Measurements from ENCODE around the gene ELL2.

Gene ELL2

GRCh38 chr5:95892784-95893354 lies 68.8 kb downstream of the ELL2 start:
- H3K36me3 ChIP-seq (ENCODE audit: control insufficient read depth in 2 of 2, insufficient read depth in 2 of 2, low read length in 2 of 2): peaks cover 15 to 43% of the 10 kb centered on the region in 2 donors
- no peaks in the 10 kb centered on the region for H3K9me3 ChIP-seq (ENCODE audit: control insufficient read depth in 2 of 2, low read length in 2 of 2)
- H3K4me3 ChIP-seq (ENCODE audit: low read length in 2 of 2): no peak overlapping the region

GRCh38 chr5:95891499-95891898 lies 70.2 kb downstream of the ELL2 start:
- H3K4me3 ChIP-seq (ENCODE audit: low read length in 2 of 2): no peak overlapping the region
- H3K27ac ChIP-seq (ENCODE audit: low read length): no peak overlapping the region
- peaks cover 18 to 39% of the 10 kb centered on the region in 2 donors for H3K36me3 ChIP-seq (ENCODE audit: control insufficient read depth in 2 of 2, insufficient read depth in 2 of 2, low read length in 2 of 2)
- H3K27me3 ChIP-seq (ENCODE audit: control insufficient read depth in 1 of 2, insufficient read depth in 2 of 2, low read length in 2 of 2): no peaks in the 10 kb centered on the region
- H3K4me1 ChIP-seq (ENCODE audit: control insufficient read depth, insufficient read depth, low read length): no peaks in the 10 kb centered on the region
- H3K9ac ChIP-seq (ENCODE audit: low read length in 2 of 2): no peak overlapping the region
- no peaks in the 10 kb centered on the region for H3K9me3 ChIP-seq (ENCODE audit: control insufficient read depth in 2 of 2, low read length in 2 of 2)

More at GRCh38 chr5:95892784-95893354, 68.8 kb downstream of the ELL2 start:
- Histone ChIP-seq H3K4me1 (ENCODE audit: control insufficient read depth, insufficient read depth, low read length) (no peaks in the 10 kb centered on the region), H3K27me3 (ENCODE audit: control insufficient read depth in 1 of 2, insufficient read depth in 2 of 2, low read length in 2 of 2) (no peaks in the 10 kb centered on the region), H3K27ac (ENCODE audit: low read length) (no peak overlapping the region), H3K9ac (ENCODE audit: low read length in 2 of 2) (no peak overlapping the region)

- no peak overlapping the region for H3K9ac ChIP-seq (ENCODE audit: low read length in 2 of 2)
- no peaks in the 10 kb centered on the region for H3K9me3 ChIP-seq (ENCODE audit: control insufficient read depth in 2 of 2, low read length in 2 of 2)
- no peaks in the 10 kb centered on the region for H3K4me1 ChIP-seq (ENCODE audit: control insufficient read depth, insufficient read depth, low read length)
- H3K4me3 ChIP-seq (ENCODE audit: low read length in 2 of 2): no peak overlapping the region
- no peak overlapping the region for H3K27ac ChIP-seq (ENCODE audit: low read length)
- peaks cover 19 to 24% of the 10 kb centered on the region in 2 donors for H3K36me3 ChIP-seq (ENCODE audit: control insufficient read depth in 2 of 2, insufficient read depth in 2 of 2, low read length in 2 of 2)
- H3K27me3 ChIP-seq (ENCODE audit: control insufficient read depth in 1 of 2, insufficient read depth in 2 of 2, low read length in 2 of 2): no peaks in the 10 kb centered on the region
Measured at GRCh38 chr5:95889076-95889475, 72.6 kb downstream of the ELL2 start.

- H3K27me3 ChIP-seq (ENCODE audit: control insufficient read depth in 1 of 2, insufficient read depth in 2 of 2, low read length in 2 of 2): no peaks in the 10 kb centered on the region
- no peaks in the 10 kb centered on the region for H3K4me1 ChIP-seq (ENCODE audit: control insufficient read depth, insufficient read depth, low read length)
- no peak overlapping the region for H3K4me3 ChIP-seq (ENCODE audit: low read length in 2 of 2)
- H3K9me3 ChIP-seq (ENCODE audit: control insufficient read depth in 2 of 2, low read length in 2 of 2): no peaks in the 10 kb centered on the region
- no peak overlapping the region for H3K27ac ChIP-seq (ENCODE audit: low read length)
- peaks cover 15 to 20% of the 10 kb centered on the region in 2 donors for H3K36me3 ChIP-seq (ENCODE audit: control insufficient read depth in 2 of 2, insufficient read depth in 2 of 2, low read length in 2 of 2)
- no peak overlapping the region for H3K9ac ChIP-seq (ENCODE audit: low read length in 2 of 2)
Measured at GRCh38 chr5:95887977-95888376, 73.7 kb downstream of the ELL2 start.

DNA sequence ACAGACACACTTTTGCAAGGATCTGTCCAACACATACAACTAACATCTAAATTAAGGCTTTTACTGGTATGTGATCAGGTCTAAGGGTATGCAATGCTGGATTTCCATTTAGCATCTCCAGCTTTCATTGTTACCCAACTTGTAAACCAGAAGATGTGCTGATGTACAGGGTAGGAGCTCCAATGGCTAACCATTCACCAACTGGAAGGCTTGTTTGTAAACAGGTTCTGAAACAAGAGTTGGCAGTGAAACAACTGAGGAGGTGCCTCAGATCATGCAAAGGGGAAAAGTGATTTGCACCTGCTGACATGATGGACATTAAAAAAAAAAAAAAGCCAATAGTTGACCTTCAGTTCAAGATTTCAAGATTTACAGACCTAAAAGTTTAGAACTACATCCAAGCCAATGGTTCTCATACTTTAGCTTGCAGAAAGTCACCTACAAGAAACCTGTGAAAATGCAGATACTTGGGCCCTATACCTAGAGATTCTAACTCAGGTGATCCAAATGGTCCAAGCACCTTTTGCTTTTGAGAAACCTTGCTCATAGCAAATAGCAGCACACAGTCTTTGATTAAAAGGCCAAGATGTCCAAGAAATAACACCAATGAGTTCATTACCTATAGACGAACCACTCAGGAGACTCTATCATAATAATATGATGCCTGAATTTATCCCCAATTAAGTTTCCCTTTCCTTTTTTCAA lies 75.2 kb downstream of the ELL2 start:
- Histone ChIP-seq H3K36me3 (ENCODE audit: control insufficient read depth in 2 of 2, insufficient read depth in 2 of 2, low read length in 2 of 2) (peaks cover 15 to 20% of the 10 kb centered on the region in 2 donors), H3K9me3 (ENCODE audit: control insufficient read depth in 2 of 2, low read length in 2 of 2) (no peaks in the 10 kb centered on the region), H3K27ac (ENCODE audit: low read length) (no peak overlapping the region), H3K4me3 (ENCODE audit: low read length in 2 of 2) (no peak overlapping the region), H3K4me1 (ENCODE audit: control insufficient read depth, insufficient read depth, low read length) (peaks cover 4% of the 10 kb centered on the region), H3K9ac (ENCODE audit: low read length in 2 of 2) (no peak overlapping the region), H3K27me3 (ENCODE audit: control insufficient read depth in 1 of 2, insufficient read depth in 2 of 2, low read length in 2 of 2) (no peaks in the 10 kb centered on the region)

DNA sequence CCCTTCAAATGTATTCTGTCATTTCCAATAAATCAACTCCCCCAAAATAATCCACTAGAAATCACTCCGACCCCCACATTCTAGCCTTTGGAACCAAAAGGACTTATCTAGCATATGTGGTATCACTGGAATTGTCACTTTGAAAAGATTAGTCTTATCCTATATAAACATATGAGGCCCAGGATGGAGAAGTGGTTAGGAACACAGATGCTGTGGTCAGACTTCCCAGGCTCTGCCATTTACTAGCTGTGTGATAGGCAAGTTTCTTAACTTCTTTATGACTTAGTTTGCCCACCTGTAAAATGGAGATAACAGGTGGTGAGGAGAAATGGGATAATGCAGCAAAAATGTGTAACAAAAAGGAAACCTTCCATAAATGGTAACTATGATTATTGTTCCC lies 77.1 kb downstream of the ELL2 start:
- no peak overlapping the region for H3K27ac ChIP-seq (ENCODE audit: low read length)
- no peaks in the 10 kb centered on the region for H3K9me3 ChIP-seq (ENCODE audit: control insufficient read depth in 2 of 2, low read length in 2 of 2)
- H3K36me3 ChIP-seq (ENCODE audit: control insufficient read depth in 2 of 2, insufficient read depth in 2 of 2, low read length in 2 of 2): peaks cover 4 to 6% of the 10 kb centered on the region in 2 donors
- H3K9ac ChIP-seq (ENCODE audit: low read length in 2 of 2): no peak overlapping the region
- H3K27me3 ChIP-seq (ENCODE audit: control insufficient read depth in 1 of 2, insufficient read depth in 2 of 2, low read length in 2 of 2): no peaks in the 10 kb centered on the region
- H3K4me1 ChIP-seq (ENCODE audit: control insufficient read depth, insufficient read depth, low read length): peaks cover 6% of the 10 kb centered on the region
- H3K4me3 ChIP-seq (ENCODE audit: low read length in 2 of 2): no peak overlapping the region

GRCh38 chr5:95884017-95884325 lies 77.7 kb downstream of the ELL2 start:
- H3K27me3 ChIP-seq (ENCODE audit: control insufficient read depth in 1 of 2, insufficient read depth in 2 of 2, low read length in 2 of 2): no peaks in the 10 kb centered on the region
- H3K27ac ChIP-seq (ENCODE audit: low read length): no peak overlapping the region

DNA sequence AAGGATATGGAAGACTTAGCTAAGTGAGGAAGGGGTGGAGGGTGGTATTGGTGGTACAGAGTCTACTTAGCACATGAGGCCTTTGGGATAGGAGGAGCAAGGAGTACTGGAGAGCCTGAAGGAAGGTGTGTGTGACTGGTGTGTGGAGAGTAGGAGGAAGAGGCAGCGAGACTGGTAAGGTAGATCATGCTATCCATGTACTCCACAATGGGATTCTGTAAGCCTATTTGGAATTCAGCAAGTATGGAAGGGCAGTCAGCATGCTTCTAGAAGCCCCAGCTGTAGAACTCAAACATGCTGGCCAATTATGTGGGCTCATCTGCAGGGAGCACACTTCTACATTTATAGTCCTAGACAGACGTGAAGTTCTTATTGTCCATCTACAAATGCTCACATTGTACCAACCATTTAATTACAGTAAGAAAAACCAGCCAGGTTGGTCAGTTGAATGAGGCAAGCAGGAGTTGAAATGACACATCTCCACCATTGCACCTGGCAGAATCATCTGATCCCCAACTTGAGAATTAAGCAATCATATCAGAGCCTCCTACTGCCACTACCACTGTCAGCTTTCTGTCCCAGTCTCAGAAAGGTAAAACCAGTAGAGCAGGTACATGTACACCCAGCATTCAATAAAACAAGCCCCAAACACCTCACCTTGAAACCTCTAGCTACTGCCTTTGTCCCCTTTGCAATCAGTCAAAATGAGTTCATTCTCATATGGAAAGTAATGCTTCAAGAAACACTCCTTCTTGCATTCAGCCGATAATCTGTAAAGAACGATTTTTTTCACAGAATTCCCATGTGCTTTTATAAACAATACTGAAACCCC lies 78.2 kb downstream of the ELL2 start:
- H3K27me3 ChIP-seq (ENCODE audit: control insufficient read depth in 1 of 2, insufficient read depth in 2 of 2, low read length in 2 of 2): no peaks in the 10 kb centered on the region
- no peak overlapping the region for H3K27ac ChIP-seq (ENCODE audit: low read length)
- H3K4me1 ChIP-seq (ENCODE audit: control insufficient read depth, insufficient read depth, low read length): peaks cover 9% of the 10 kb centered on the region

More at GRCh38 chr5:95884017-95884325, 77.7 kb downstream of the ELL2 start:
- peaks cover 9% of the 10 kb centered on the region for H3K4me1 ChIP-seq (ENCODE audit: control insufficient read depth, insufficient read depth, low read length)
- no peak overlapping the region for H3K9ac ChIP-seq (ENCODE audit: low read length in 2 of 2)
- no peak overlapping the region for H3K4me3 ChIP-seq (ENCODE audit: low read length in 2 of 2)
- peaks cover 3 to 4% of the 10 kb centered on the region in 2 donors for H3K36me3 ChIP-seq (ENCODE audit: control insufficient read depth in 2 of 2, insufficient read depth in 2 of 2, low read length in 2 of 2)
- H3K9me3 ChIP-seq (ENCODE audit: control insufficient read depth in 2 of 2, low read length in 2 of 2): no peaks in the 10 kb centered on the region

DNA sequence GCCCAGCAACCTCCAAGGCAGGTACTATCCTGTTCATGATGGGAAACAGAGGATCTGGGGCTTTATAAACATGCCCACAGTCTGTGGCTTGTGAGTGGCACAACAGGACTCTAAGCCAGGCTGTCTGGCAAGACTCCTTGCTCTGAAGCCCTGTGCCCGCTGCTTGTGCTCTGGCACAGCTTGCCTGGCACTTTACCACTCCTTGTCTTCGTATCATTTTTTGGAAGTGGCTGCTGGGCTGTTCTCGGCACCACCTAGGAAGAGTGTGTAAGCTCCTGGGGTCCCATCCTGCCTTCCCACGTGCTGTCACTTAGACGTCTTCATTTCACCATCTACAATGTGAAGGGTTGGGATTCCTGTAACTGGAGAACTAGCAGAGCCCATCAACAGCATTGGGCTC lies 79.8 kb downstream of the ELL2 start:
- H3K4me3 ChIP-seq (ENCODE audit: low read length in 2 of 2): peak overlapping the region in 1 of 2 donors; percentile 49
- H3K27ac ChIP-seq (ENCODE audit: low read length): peak overlapping the region; percentile 37
- H3K27me3 ChIP-seq (ENCODE audit: control insufficient read depth in 1 of 2, insufficient read depth in 2 of 2, low read length in 2 of 2): no peaks in the 10 kb centered on the region
- peaks cover 9% of the 10 kb centered on the region for H3K4me1 ChIP-seq (ENCODE audit: control insufficient read depth, insufficient read depth, low read length)
- no peak overlapping the region for H3K9ac ChIP-seq (ENCODE audit: low read length in 2 of 2)
- peaks cover 0 to 4% of the 10 kb centered on the region in 2 donors for H3K36me3 ChIP-seq (ENCODE audit: control insufficient read depth in 2 of 2, insufficient read depth in 2 of 2, low read length in 2 of 2)
- H3K9me3 ChIP-seq (ENCODE audit: control insufficient read depth in 2 of 2, low read length in 2 of 2): no peaks in the 10 kb centered on the region

More for the DNA sequence above, 78.2 kb downstream of the ELL2 start:
- Histone ChIP-seq H3K4me3 (ENCODE audit: low read length in 2 of 2) (no peak overlapping the region), H3K36me3 (ENCODE audit: control insufficient read depth in 2 of 2, insufficient read depth in 2 of 2, low read length in 2 of 2) (peaks cover 0 to 4% of the 10 kb centered on the region in 2 donors), H3K9ac (ENCODE audit: low read length in 2 of 2) (no peak overlapping the region), H3K9me3 (ENCODE audit: control insufficient read depth in 2 of 2, low read length in 2 of 2) (no peaks in the 10 kb centered on the region)

GRCh38 chr5:95880081-95880926 lies 81.3 kb downstream of the ELL2 start:
- H3K9me3 ChIP-seq (ENCODE audit: control insufficient read depth in 2 of 2, low read length in 2 of 2): no peaks in the 10 kb centered on the region

More at GRCh38 chr5:95880081-95880926, 81.3 kb downstream of the ELL2 start:
- H3K27ac ChIP-seq (ENCODE audit: low read length): no peak overlapping the region
- no peaks in the 10 kb centered on the region for H3K36me3 ChIP-seq (ENCODE audit: control insufficient read depth in 2 of 2, insufficient read depth in 2 of 2, low read length in 2 of 2)
- no peaks in the 10 kb centered on the region for H3K27me3 ChIP-seq (ENCODE audit: control insufficient read depth in 1 of 2, insufficient read depth in 2 of 2, low read length in 2 of 2)
- no peak overlapping the region for H3K4me3 ChIP-seq (ENCODE audit: low read length in 2 of 2)
- peaks cover 9% of the 10 kb centered on the region for H3K4me1 ChIP-seq (ENCODE audit: control insufficient read depth, insufficient read depth, low read length)
- H3K9ac ChIP-seq (ENCODE audit: low read length in 2 of 2): no peak overlapping the region
